ENCODE data around the gene GTF2IRD1.

GRCh38 chr7:74622228-74622749, 168.6 kb downstream of the GTF2IRD1 start:
- TF ChIP-seq CTCF (conservative IDR thresholded peaks at IDR 0.05; ENCODE audit: low read depth, low read length) = no peak
- TF ChIP-seq USF2 (IDR thresholded peaks at IDR 0.05; ENCODE audit: low read depth, low read length) = no peak
- TF ChIP-seq CEBPB (IDR thresholded peaks at IDR 0.05; ENCODE audit: low read depth, low read length) = no peak
- no peak for TF ChIP-seq POLR2A (IDR thresholded peaks at IDR 0.05; ENCODE audit: low read depth, low read length)
- no peak for TF ChIP-seq RFX5 (IDR thresholded peaks at IDR 0.05; ENCODE audit: low read depth, low read length)
- TF ChIP-seq RAD21 (IDR thresholded peaks at IDR 0.05; ENCODE audit: low read length) = no peak
- no peak for TF ChIP-seq FOS (IDR thresholded peaks at IDR 0.05; ENCODE audit: low read depth, low read length)
- TF ChIP-seq RCOR1 (IDR thresholded peaks at IDR 0.05; ENCODE audit: insufficient replicate concordance, low read length) = no peak
- TF ChIP-seq MAZ (IDR thresholded peaks at IDR 0.05; ENCODE audit: borderline replicate concordance, low read depth, low read length) = no peak
- no peak for TF ChIP-seq SMC3 (IDR thresholded peaks at IDR 0.05; ENCODE audit: low read depth, low read length)

Measured in IMR-90 (cell line).